CD4-positive, alpha-beta memory T cell (primary cell): Measurements from ENCODE around the gene NFE2L1. TPM values are rescaled to one million over a fixed set of nuclear protein-coding genes. Genes with fewer than 3 reads are reported as not detected.

Experiments
- CTCF ChIA-PET: fragments of 350-600 bp; sonication (Branson Sonifier 250); formaldehyde crosslinking; loops from one replicate; lab custom pipeline; 2021; ENCODE audit warnings: inconsistent platforms; ENCODE audit not compliant: partially characterized antibody; lab: Charles Lee
- POLR2A ChIA-PET: fragments of 350-600 bp; sonication (Branson Sonifier 250); formaldehyde crosslinking; loops from one replicate; lab custom pipeline; 2021; ENCODE audit not compliant: partially characterized antibody; lab: Charles Lee
- DNase-seq, 5 donors: peaks; one replicate each; pipeline versions ENCODE4 v3.0.0 to v3.0.0-alpha.2; 2020 to 2022; ENCODE audit warnings: mixed read lengths in 1 of 5
- H3K27ac ChIP-seq: one replicate; pipeline ENCODE4 v1.7.0; 2013; ENCODE audit warnings: low read depth, low read length
- H3K27me3 ChIP-seq: 2 replicates; pipeline ENCODE4 v1.7.0; 2013; ENCODE audit warnings: mild to moderate bottlenecking, low read length, moderate library complexity; ENCODE audit not compliant: insufficient read depth
- H3K36me3 ChIP-seq: 2 replicates; pipeline ENCODE4 v1.7.0; 2013; ENCODE audit warnings: mild to moderate bottlenecking, low read length, moderate library complexity; ENCODE audit not compliant: insufficient read depth
- H3K4me1 ChIP-seq: 2 replicates; pipeline ENCODE4 v1.7.0; 2013; ENCODE audit warnings: mild to moderate bottlenecking, low read length, moderate library complexity; ENCODE audit not compliant: insufficient read depth
- H3K4me3 ChIP-seq, 2 donors: one replicate each; pipeline ENCODE4 v1.7.0; 2013; ENCODE audit warnings: low read length in 2 of 2, mild to moderate bottlenecking in 1 of 2
- H3K9me3 ChIP-seq, 2 donors: one replicate each; pipeline ENCODE4 v1.7.0; 2013; ENCODE audit warnings: low read length in 2 of 2, control low read depth in 1 of 2; ENCODE audit not compliant: control insufficient read depth in 1 of 2
- H3K27ac Mint-ChIP-seq, 7 donors: one replicate each; pipeline ENCODE4 v1.8.0; 2020 to 2021; ENCODE audit warnings: mixed read lengths in 7 of 7, mild to moderate bottlenecking in 6 of 7, inconsistent platforms in 3 of 7, moderate library complexity in 3 of 7
- H3K27me3 Mint-ChIP-seq, 2 donors: one replicate each; pipeline ENCODE4 v1.8.0; 2020 to 2021; ENCODE audit warnings: mixed read lengths in 2 of 2
- H3K36me3 Mint-ChIP-seq, 2 donors: one replicate each; pipeline ENCODE4 v1.8.0; 2020 to 2021; ENCODE audit warnings: mixed read lengths in 2 of 2, inconsistent platforms in 1 of 2, mild to moderate bottlenecking in 1 of 2
- H3K4me1 Mint-ChIP-seq, 4 donors: one replicate each; pipeline ENCODE4 v1.8.0; 2020 to 2021; ENCODE audit warnings: mixed read lengths in 4 of 4, mild to moderate bottlenecking in 1 of 4
- H3K4me3 Mint-ChIP-seq, 8 donors: one replicate each; pipeline ENCODE4 v1.8.0; 2020 to 2021; ENCODE audit warnings: mixed read lengths in 8 of 8, mild to moderate bottlenecking in 7 of 8, moderate library complexity in 6 of 8, inconsistent platforms in 3 of 8
- H3K9me3 Mint-ChIP-seq, 8 donors: one replicate each; pipeline ENCODE4 v1.8.0; 2020 to 2021; ENCODE audit warnings: mixed read lengths in 8 of 8, mild to moderate bottlenecking in 5 of 8, inconsistent platforms in 3 of 8, moderate library complexity in 1 of 8
- intact Hi-C: fragments of 100-400 bp; cut with micrococcal nuclease; formaldehyde crosslinking; loops from one replicate; pipeline ENCODE4 v1.15.1; 2023
- polyA plus RNA-seq, 2 donors: library from polyadenylated mRNA; unstranded; fragments of 300-500 nt; fragmentation: Illumina TruSeq; gene quantifications; one replicate each; pipeline ENCODE4 v1.2.3, GENCODE V29; 2021
- total RNA-seq, 2 experiments: library from RNA; stranded (reverse); gene quantifications; one replicate each; pipeline ENCODE4 v1.2.3, GENCODE V29; 2021

Gene NFE2L1
- total and polyA plus RNA-seq, 4 experiments from 2014 or later: 2.9 to 62.5 (median 34.8) TPM

DNA sequence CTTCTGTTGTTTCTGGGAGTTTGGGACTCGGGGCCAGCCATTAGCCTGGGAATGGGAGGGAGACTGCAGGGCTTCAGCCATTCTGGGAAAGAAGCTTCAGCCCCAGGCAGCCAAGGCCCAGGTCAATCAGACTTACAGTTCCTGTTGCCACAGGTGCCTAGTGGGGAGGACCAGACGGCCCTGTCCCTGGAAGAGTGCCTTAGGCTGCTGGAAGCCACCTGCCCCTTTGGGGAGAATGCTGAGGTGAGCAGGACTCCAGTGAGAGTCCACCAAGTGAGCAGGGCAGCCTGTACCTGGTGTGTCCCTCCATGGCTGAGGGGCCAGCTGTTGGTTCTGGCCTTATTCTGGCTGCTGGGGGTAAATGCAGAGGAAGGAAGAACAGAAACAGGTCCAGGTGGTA is 8.7 kb downstream of the NFE2L1 start:
- no peak overlapping the region for H3K4me3 ChIP-seq
- Mint-ChIP-seq H3K4me1 (peaks cover 17 to 43% (median 24%) of the 10 kb centered on the region in 4 donors), H3K9me3 (no peaks in the 10 kb centered on the region), H3K36me3 (peaks cover 45 to 79% of the 10 kb centered on the region in 2 donors), H3K27ac (no peak overlapping the region), H3K27me3 (no peaks in the 10 kb centered on the region), H3K4me3 (no peak overlapping the region)
- DNase-seq: no peak
- no peaks in the 10 kb centered on the region for H3K9me3 ChIP-seq
- ChIA-PET CTCF (interaction anchor here (3.7 kb wide), 1 partner anchor 23 kb away, joined by 17 read pairs; no protein-coding TSS in a partner anchor), POLR2A (interaction anchor here (2.0 kb wide), 1 partner anchor 9 kb away, joined by 6 read pairs; the partner anchor contains the start of gene NFE2L1)
- no peak overlapping the region for H3K27ac ChIP-seq
- H3K27me3 ChIP-seq: no peaks in the 10 kb centered on the region
- H3K36me3 ChIP-seq: peaks cover 76% of the 10 kb centered on the region
- H3K4me1 ChIP-seq: peaks cover 24% of the 10 kb centered on the region
- intact Hi-C loops: no loop called here

DNA sequence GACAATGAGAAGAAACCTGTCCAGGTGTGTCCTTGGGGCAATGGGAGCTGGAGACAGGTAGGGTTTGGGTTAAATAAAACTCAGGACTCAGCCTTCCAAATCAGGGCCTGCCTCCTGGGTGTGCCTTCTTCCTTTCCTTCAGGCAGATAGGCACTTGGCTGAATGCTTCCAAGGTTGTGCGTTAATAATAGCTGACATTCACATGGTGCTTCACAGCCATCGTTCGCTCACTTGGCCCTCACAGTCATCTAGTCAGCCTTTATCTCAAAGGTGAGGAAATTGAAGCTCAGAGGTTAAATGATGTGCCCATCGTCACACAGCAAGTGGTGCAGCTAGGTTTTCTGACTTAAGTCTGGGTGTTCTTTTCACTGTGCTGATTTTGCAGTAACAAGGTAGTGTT is 9.5 kb downstream of the NFE2L1 start:
- no peaks in the 10 kb centered on the region for H3K27me3 Mint-ChIP-seq
- peaks cover 76% of the 10 kb centered on the region for H3K36me3 ChIP-seq
- DNase-seq: no peak
- H3K4me1 ChIP-seq: peaks cover 16% of the 10 kb centered on the region
- ChIA-PET POLR2A (interaction anchor here (1.3 to 2.0 kb wide), 2 partner anchors 10 to 32 kb away, joined by 4 to 6 read pairs; partner anchors contain the start of gene NFE2L1), CTCF (interaction anchor here (0.7 to 3.7 kb wide), 5 partner anchors 10 to 87 kb away, joined by 3 to 17 read pairs (median 3); partner anchors contain the start of gene CDK5RAP3)
- no peaks in the 10 kb centered on the region for H3K9me3 ChIP-seq
- H3K27ac Mint-ChIP-seq: peak overlapping the region in 1 of 7 donors; percentile 7
- H3K27me3 ChIP-seq: no peaks in the 10 kb centered on the region
- no peaks in the 10 kb centered on the region for H3K9me3 Mint-ChIP-seq
- H3K4me3 ChIP-seq: no peak overlapping the region
- H3K36me3 Mint-ChIP-seq: peaks cover 45 to 77% of the 10 kb centered on the region in 2 donors
- peaks cover 12 to 35% (median 20%) of the 10 kb centered on the region in 4 donors for H3K4me1 Mint-ChIP-seq
- intact Hi-C loops: no loop called here
- no peak overlapping the region for H3K27ac ChIP-seq
- H3K4me3 Mint-ChIP-seq: no peak overlapping the region

DNA sequence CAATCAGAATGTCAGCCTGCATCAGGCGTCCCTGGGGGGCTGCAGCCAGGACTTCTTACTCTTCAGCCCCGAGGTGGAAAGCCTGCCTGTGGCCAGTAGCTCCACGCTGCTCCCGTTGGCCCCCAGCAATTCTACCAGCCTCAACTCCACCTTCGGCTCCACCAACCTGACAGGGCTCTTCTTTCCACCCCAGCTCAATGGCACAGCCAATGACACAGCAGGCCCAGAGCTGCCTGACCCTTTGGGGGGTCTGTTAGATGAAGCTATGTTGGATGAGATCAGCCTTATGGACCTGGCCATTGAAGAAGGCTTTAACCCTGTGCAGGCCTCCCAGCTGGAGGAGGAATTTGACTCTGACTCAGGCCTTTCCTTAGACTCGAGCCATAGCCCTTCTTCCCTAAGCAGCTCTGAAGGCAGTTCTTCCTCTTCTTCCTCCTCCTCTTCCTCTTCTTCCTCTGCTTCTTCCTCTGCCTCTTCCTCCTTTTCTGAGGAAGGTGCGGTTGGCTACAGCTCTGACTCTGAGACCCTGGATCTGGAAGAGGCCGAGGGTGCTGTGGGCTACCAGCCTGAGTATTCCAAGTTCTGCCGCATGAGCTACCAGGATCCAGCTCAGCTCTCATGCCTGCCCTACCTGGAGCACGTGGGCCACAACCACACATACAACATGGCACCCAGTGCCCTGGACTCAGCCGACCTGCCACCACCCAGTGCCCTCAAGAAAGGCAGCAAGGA is 10.4 kb downstream of the NFE2L1 start:
- H3K4me3 Mint-ChIP-seq: no peak overlapping the region
- H3K4me1 Mint-ChIP-seq: peaks cover 9 to 26% (median 14%) of the 10 kb centered on the region in 4 donors
- ChIA-PET POLR2A (interaction anchor here (1.3 to 2.0 kb wide), 2 partner anchors 10 to 33 kb away, joined by 4 to 6 read pairs; partner anchors contain the start of gene NFE2L1), CTCF (interaction anchor here (0.7 to 3.7 kb wide), 6 partner anchors 9 to 88 kb away, joined by 3 to 17 read pairs (median 3); partner anchors contain the start of gene CDK5RAP3)
- H3K9me3 Mint-ChIP-seq: no peaks in the 10 kb centered on the region
- no peak overlapping the region for H3K4me3 ChIP-seq
- H3K9me3 ChIP-seq: no peaks in the 10 kb centered on the region
- DNase-seq: no peak
- intact Hi-C loops: no loop called here
- peaks cover 43 to 72% of the 10 kb centered on the region in 2 donors for H3K36me3 Mint-ChIP-seq
- no peaks in the 10 kb centered on the region for H3K27me3 Mint-ChIP-seq
- peak overlapping the region in 3 of 7 donors; percentile 8 to 84 (median 54) for H3K27ac Mint-ChIP-seq
- H3K4me1 ChIP-seq: peaks cover 7% of the 10 kb centered on the region
- H3K27ac ChIP-seq: no peak overlapping the region
- H3K27me3 ChIP-seq: no peaks in the 10 kb centered on the region
- H3K36me3 ChIP-seq: peaks cover 66% of the 10 kb centered on the region

DNA sequence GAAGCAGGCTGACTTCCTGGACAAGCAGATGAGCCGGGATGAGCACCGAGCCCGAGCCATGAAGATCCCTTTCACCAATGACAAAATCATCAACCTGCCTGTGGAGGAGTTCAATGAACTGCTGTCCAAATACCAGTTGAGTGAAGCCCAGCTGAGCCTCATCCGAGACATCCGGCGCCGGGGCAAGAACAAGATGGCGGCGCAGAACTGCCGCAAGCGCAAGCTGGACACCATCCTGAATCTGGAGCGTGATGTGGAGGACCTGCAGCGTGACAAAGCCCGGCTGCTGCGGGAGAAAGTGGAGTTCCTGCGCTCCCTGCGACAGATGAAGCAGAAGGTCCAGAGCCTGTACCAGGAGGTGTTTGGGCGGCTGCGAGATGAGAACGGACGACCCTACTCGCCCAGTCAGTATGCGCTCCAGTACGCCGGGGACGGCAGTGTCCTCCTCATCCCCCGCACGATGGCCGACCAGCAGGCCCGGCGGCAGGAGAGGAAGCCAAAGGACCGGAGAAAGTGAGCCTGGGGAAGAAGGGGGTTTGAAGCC is 11.0 kb downstream of the NFE2L1 start:
- ChIA-PET CTCF (interaction anchor here (1.1 to 3.7 kb wide), 3 partner anchors 20 to 32 kb away, joined by 3 to 17 read pairs (median 8); no protein-coding TSS in a partner anchor), POLR2A (no interaction called here)
- no peak overlapping the region for H3K27ac ChIP-seq
- H3K9me3 ChIP-seq: no peaks in the 10 kb centered on the region
- Mint-ChIP-seq H3K4me3 (no peak overlapping the region), H3K9me3 (no peaks in the 10 kb centered on the region), H3K36me3 (peaks cover 44 to 73% of the 10 kb centered on the region in 2 donors), H3K27me3 (no peaks in the 10 kb centered on the region), H3K27ac (peak overlapping the region in 2 of 7 donors; percentile 54 to 84), H3K4me1 (peaks cover 7 to 21% (median 14%) of the 10 kb centered on the region in 4 donors)
- H3K4me1 ChIP-seq: peaks cover 5% of the 10 kb centered on the region
- peaks cover 60% of the 10 kb centered on the region for H3K36me3 ChIP-seq
- DNase-seq: no peak
- intact Hi-C loops: no loop called here
- no peaks in the 10 kb centered on the region for H3K27me3 ChIP-seq
- H3K4me3 ChIP-seq: no peak overlapping the region

DNA sequence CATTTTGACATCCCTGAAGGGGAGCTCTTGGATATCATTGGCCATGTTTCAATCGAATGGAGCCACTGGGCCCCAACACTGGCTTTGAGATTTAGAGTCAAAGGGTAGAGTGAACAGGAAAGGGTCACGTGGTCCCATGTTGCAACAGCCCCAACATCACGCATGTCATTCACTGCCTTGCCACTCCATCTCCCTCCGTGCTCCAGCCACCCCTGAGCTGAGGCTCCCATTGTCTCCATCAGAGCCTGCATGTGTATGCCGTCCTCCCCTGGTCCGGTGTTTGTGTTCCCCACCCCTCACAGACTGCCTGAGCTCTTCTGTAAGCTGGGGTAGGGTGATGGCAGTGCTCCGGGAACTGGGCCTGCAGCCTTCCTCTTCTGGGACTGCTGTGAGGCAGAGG is 12.1 kb downstream of the NFE2L1 start:
- Mint-ChIP-seq H3K27me3 (no peaks in the 10 kb centered on the region), H3K27ac (no peak overlapping the region), H3K4me1 (peaks cover 4 to 15% (median 11%) of the 10 kb centered on the region in 4 donors), H3K36me3 (peaks cover 51 to 81% of the 10 kb centered on the region in 2 donors), H3K9me3 (no peaks in the 10 kb centered on the region), H3K4me3 (no peak overlapping the region)
- Histone ChIP-seq H3K4me3 (no peak overlapping the region), H3K9me3 (no peaks in the 10 kb centered on the region), H3K4me1 (peaks cover under 1% of the 10 kb centered on the region), H3K36me3 (peaks cover 59% of the 10 kb centered on the region), H3K27ac (no peak overlapping the region), H3K27me3 (no peaks in the 10 kb centered on the region)
- CTCF ChIA-PET: interaction anchor here (3.7 kb wide), 1 partner anchor 19 kb away, joined by 17 read pairs; no protein-coding TSS in a partner anchor
- no peak for DNase-seq
- intact Hi-C loops: no loop called here
- POLR2A ChIA-PET: no interaction called here

DNA sequence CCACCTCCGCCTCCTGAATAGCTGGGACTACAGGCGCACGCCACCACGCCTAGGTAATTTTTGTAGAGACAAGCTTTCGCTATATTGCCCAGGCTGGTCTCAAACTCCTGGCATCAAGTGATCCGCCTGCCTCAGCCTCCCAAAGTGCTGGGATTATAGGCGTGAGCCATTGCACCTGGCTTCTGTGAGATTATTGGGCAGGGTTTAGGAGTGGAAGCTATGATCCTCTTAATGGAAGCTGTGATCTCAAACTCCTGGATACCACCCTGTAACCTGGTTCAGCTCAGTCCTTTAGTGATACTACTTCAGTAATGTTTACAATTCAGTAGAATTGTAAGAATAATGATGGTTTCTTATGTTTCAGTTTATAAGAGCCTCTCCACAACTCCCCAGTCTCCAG is 14.1 kb downstream of the NFE2L1 start:
- ChIA-PET POLR2A (interaction anchor here (1.2 to 1.4 kb wide), 2 partner anchors 13 to 15 kb away, joined by 3 to 6 read pairs; no protein-coding TSS in a partner anchor), CTCF (interaction anchor here (1.1 to 1.4 kb wide), 2 partner anchors 12 to 35 kb away, joined by 3 to 10 read pairs; no protein-coding TSS in a partner anchor)
- Mint-ChIP-seq H3K27ac (no peak overlapping the region), H3K9me3 (no peaks in the 10 kb centered on the region), H3K27me3 (no peaks in the 10 kb centered on the region), H3K36me3 (peaks cover 43 to 74% of the 10 kb centered on the region in 2 donors), H3K4me1 (peaks cover 0 to 4% (median 2%) of the 10 kb centered on the region in 4 donors), H3K4me3 (no peak overlapping the region)
- Histone ChIP-seq H3K4me3 (no peak overlapping the region), H3K36me3 (peaks cover 51% of the 10 kb centered on the region), H3K9me3 (no peaks in the 10 kb centered on the region), H3K27me3 (no peaks in the 10 kb centered on the region), H3K27ac (no peak overlapping the region), H3K4me1 (no peaks in the 10 kb centered on the region)
- intact Hi-C loops: no loop called here
- no peak for DNase-seq

DNA sequence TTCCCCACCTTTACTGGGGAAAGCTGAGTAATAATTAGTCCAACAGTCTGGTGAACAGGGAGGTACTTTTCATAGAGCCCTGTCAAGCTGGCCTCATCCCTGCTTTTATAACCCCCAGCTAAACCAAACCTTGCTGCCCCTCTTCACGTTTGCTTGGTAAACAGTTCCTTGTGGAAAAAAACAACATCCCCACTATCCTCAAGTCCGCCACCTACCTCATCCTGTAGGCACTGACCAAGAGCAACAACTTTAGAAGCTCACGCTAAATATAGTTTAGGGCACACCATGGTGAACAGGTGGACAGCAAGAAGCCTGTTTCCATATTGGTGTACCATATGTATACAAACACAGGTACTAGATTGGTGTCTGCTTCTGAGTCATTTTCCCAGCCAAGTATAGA is 16.5 kb downstream of the NFE2L1 start:
- no peaks in the 10 kb centered on the region for H3K9me3 Mint-ChIP-seq
- CTCF ChIA-PET: interaction anchor here (0.9 to 2.0 kb wide), 4 partner anchors 9 to 16 kb away, joined by 3 to 6 read pairs (median 4); no protein-coding TSS in a partner anchor
- H3K4me3 ChIP-seq: no peak overlapping the region
- intact Hi-C loops: no loop called here
- no peaks in the 10 kb centered on the region for H3K27me3 ChIP-seq
- H3K9me3 ChIP-seq: no peaks in the 10 kb centered on the region
- H3K27ac ChIP-seq: no peak overlapping the region
- peaks cover 29% of the 10 kb centered on the region for H3K36me3 ChIP-seq
- H3K27ac Mint-ChIP-seq: peak overlapping the region in 2 of 7 donors; percentile 8 to 22
- POLR2A ChIA-PET: no interaction called here
- no peaks in the 10 kb centered on the region for H3K4me1 ChIP-seq
- DNase-seq: no peak
- peaks cover 34 to 59% of the 10 kb centered on the region in 2 donors for H3K36me3 Mint-ChIP-seq
- H3K4me3 Mint-ChIP-seq: no peak overlapping the region
- H3K27me3 Mint-ChIP-seq: no peaks in the 10 kb centered on the region
- peaks cover 0 to 4% (median under 1%) of the 10 kb centered on the region in 4 donors for H3K4me1 Mint-ChIP-seq
